C1 segment of cervical spinal cord (tissue), 14 donors: ENCODE data around the gene C5orf58.
"Not testable (repeated sequence)": the region's sequence is repeated elsewhere in the genome, so short reads cannot be mapped to it uniquely, and the experiment has no call there.

Source experiments
- DNase-seq, 14 donors: peaks; one replicate each; lab custom pipeline; 2025; lab: John Stamatoyannopoulos, UW

Gene C5orf58

DNA sequence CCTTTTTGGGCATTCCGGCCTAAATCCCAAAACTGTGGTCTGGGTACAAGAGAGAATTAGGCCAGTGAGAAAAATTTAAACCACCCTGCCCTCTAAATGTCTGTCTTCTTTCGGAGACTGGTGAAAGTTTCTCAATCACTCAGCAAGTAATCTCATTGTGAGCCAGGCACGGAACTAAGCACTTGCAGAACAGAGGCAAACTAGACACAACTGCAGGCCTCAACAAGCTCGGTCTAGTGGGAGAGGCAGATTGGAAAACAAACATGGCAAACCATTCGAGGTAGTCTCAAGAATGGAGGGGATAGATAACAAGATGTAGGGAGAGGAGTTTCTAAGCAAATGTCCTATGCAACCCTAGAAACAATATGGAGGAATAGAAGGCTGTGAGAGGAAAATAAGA lies 8.9 kb upstream of the C5orf58 start:
- no peak for DNase-seq

DNA sequence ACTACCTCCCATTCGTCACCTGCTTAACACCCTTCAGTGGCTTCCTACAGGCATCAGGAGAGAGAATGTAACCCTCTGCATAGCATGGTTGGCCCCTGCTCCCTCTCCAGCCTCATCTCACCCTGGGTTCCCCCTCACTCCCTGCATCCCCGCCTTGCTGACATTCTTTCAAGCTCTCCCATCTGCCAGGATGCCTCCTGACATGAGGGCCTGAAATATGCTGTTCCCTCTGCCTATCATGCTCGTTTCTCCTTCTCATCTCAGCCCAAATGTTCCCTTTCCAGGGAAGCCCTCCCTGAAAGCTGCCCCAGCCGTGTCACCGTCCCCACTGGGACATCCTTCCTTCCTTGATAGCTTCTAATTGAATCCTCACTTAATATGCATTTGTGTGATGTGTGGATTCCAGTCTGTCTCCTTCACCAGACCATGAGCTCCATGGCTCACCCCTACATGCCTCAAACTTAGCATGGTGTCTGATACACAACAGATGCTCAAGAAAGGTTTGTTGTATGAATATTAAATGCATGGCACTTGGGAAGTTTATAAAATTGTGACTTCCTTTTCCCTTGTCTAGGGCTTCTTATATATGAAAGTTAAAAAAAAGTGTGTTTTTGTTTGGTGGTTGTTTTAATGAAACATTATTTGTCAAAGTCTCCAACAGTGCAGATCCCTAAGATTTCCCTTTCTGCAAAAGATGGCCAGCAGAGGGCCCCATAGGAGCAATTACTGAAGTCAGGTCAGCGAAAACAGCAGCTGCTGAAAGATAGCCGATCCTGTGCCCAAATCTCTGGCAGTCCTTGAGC lies 7.3 kb upstream of the C5orf58 start:
- DNase-seq: peak in 10 of 14 donors; percentile 13 to 71 (median 50)

DNA sequence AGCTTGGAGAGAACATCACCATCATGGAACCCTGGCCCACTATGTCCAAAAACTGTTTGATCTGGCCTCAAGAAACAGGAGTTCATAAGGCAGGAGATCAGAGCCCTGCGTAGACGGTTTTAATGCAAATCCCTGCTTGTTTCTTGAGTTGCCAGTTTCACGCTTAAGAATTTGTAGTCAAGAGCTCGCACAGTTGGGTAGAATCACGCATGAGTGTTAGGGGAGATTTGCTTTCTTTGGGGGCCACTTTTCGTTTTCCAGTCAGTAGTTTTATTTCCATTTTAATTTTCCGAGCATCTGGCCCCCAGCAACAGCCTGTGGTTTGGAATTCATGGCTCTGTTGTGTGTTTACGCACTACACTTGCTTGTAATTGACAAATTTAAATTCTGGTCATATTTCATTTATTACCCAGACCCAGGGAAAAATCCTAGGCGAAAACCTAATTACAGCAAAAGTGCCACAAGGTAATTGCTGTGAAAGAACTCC lies 6.6 kb upstream of the C5orf58 start:
- peak in 2 of 14 donors; percentile 29 to 57 for DNase-seq

DNA sequence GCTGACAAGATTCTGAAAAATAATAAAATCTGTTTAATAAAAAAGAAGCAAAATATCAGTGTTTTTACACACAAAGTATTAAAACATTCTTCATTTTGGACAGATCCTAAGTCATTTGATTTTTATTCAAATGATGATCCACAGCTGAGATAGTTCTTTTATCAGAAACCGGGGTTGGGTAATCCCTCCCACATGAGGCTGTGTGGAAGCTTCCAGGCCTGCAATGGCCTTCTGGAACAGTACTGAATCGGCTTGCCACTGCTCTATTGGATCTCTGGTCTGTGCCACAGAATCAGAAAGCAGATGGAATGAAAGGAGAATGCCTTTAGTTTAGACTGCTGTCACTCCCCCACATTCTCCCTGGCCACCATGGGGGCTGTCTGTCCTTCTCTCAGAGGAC lies 6.1 kb upstream of the C5orf58 start:
- DNase-seq: no peak

DNA sequence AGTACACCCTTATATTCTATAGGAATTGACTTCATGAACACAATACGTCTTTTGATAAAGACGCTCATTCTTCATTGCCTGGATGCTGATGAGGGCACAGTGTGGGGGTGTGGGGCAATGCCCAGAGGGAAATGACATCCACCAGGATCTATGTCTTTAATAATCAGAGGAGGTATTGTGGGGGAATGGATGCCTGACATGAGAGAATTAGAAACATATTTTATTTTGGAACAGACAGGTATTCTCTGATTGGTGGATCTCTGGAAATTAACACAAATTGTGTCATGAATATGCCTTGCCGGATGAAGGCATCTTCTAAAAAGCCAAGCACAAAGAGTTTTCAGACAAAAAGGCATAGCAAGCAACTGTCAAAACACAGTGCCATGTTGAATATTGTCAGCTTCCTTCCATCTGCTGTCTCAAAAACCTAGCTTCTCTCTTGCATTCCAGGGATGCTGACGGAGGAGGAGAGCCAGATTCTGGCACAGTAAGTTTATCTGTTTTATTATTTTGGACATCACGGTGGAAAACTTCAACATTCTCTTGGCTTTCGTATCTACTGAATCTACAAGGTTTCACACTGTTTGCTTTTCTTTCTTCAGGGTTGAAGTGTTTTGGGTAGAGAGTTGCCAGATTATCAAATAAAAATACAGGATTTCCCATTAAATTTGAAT lies 3.9 kb upstream of the C5orf58 start:
- DNase-seq: no peak

DNA sequence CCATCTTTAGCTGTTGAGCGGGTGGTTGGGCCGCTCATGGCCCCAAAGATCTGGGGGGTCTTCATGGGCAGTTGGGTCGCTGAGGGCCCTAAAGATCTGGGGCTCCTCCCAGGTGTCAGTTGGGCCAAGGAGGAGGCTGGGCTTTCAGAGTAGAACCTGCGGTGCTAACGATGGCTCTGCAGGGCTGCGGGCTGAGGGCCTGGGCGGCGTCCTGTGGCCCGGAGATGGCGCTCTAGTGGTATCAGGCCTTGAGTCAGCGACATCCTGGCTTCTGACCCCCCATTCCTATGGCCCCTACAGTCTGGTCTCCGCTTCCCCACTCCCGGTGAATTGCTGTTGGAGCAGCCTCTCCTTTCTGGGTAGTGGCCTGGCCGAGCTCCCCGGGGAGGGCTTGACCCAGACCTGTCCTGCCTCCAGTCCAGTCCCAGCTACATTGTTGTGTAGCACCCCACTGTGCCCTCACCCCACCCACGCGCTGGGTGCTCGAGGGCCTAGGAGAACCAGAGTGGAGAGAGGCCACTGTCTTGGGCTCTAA lies 640 bp downstream of the C5orf58 start:
- no peak for DNase-seq

DNA sequence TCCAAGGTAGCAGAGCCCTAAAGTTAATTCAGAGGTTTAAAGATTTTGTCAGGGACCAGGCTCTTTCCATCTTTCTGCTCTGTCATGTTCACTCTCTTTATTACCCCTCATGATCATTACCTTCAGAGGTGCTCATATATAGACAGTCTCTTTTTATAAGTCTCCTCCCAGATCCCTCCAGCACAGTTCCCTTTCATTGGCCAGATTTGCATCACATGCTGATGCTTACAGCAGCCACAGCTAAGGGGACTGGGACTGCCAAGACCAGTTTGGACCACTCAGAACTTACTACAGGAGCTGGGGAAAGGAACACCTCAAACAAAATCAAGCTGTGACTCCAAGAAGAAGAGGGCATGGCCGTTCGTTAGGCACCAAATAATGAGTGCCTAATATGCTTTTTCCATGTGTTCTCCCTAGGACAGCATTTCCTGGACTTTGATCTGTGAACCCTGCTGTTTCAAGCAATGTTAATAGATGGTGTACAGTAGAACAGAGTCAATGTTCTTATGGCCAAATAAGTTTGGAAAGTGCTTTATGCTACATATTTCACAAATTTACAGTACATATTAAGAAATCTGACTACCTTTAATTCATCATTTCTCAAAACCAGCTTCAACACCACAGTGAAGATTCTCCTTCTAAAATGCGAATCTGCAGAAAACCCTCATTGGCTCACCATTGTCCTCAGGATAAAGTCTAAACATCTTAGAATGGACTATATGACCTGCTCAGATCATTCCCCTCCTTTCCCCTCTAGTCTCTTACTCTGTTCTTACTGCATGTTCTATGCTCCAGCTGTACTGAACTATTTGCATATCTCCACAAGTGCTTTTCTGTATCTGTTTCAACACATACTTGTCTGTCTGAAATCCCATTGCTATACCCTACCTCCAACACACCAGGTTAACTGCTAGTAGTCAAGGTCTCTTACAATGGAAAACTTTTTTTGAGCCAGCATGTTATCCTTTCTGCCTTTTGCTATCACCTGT lies 3.4 kb downstream of the C5orf58 start:
- DNase-seq: no peak

DNA sequence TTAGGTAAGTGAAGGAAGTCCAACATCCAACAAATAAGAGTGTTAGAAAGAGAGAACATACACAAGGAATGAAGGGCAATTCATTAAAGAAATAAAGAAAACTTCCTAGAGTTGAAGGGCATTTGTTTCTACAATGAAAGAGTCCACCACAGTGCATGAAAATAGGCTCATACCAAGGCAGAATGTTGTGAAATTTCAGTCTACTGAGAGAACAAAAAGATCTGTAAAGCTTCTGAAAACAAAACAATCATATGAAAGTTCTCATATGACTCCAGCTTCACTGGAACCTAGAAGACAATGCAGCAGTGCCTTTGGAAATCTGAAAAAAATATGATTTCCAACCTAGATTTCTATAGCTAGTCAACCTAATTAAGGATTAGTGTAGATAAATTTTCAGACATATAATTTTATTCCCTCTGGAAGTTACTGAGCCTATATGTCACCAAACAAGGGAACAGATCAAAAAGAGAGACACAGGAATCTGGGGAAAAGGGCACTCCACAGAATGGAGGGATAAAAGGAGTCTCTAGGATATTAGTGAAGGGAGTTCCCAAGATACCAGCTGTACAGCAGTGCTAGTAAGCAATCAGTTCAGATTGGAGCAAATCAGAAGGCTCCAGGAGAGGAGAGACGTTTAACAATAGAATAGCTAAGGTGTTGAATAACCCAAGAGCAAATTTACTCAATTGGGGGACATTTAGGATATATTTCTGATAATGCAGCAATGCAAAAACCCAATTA lies 5.8 kb downstream of the C5orf58 start:
- DNase-seq: no peak

DNA sequence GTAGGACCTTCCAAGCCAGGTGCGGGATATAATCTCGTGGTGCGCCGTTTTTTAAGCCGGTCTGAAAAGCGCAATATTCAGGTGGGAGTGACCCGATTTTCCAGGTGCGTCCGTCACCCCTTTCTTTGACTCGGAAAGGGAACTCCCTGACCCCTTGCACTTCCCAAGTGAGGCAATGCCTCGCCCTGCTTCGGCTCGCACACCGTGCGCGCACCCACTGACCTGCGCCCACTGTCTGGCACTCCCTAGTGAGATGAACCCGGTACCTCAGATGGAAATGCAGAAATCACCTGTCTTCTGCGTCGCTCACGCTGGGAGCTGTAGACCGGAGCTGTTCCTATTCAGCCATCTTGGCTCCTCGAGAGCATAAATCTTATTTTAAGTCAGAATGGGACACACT lies 12.7 kb downstream of the C5orf58 start:
- not testable (repeated sequence) for DNase-seq

DNA sequence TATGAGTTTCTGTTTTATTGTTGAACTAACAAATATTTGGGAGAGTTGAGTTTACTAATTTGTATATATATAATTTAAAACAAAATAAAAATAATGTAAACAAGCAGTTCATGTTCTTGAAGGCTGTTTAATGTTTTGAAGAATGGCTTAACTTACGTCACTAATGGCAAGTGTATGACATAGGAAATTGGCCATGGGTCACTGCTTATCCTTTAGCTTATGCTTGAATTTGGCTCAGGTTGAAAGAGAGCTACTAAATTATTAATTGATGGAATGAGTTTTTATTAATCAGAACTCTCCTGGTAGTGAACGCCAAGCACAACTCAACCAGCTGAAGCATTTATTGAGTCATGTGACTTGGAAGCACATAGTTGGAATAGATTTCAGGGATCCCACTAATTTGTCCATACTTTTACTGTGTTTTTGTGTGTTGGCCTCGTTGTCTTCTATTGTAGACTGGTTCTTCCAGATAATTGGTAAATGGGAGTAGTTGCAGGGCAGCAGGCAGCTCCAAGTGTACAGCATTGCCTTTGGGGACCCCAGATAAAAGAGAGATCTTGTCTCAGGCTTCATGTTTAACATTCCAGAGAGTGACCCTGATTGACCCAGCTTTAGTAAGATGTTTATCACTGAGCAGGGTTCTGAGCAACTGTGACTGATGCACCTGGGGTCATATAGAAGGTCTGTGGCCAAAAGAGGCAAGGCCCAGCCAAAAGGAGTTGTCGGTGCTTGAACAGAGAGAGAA lies 13.5 kb downstream of the C5orf58 start:
- DNase-seq: no peak

DNA sequence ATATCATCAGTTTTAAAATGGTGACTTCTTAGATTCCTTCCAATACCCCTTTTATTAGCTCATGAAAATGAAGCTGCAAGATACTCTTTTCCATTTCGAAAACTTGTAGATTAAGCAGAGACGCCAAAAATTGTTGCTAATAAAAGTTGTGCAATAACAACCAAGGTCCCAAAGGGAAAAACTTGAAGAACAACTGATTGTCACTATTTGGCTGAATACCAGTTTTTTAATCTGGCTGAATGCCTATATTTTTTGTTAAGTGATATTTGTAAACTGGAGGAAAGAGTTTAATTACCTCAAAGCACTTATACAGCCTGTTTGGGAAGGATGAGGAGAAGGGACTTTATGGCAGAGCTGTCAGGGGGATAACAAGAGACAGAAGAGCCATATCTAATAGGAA lies 14.6 kb downstream of the C5orf58 start:
- DNase-seq: no peak

DNA sequence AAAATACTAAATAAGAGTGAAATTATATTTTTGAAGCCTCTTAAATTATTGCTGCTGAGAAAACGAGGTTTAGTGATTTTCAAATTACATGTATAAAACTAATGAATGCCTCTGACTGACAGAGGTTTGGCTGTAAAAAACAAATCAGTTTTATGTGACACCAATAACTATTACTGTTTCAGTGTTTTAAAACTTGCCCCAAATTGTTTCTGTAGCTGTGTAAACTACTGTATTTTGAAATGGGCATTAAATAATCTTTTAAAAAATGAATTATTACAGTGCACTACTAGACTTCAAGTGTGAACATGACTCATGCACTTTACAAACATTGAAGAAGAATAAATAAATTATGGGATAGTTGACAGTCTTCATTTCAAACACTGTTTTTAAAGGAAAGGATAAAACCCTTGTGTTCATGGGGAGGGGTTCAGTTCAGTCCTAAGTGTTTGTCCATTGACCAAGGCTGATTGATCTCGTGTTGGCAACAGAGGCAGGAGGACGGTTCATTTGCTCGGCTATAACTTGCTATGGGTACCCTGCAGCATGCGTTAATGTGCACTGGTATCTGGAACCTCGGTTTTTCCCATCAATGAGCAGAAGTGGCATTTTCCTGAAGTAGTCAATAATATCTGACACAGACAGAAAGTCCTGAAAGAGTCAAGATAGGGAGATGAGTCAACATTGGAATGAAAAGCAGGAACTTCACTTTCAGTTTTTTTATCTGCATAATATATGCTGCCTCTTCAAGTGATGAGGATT lies 15.6 kb downstream of the C5orf58 start:
- DNase-seq: no peak

DNA sequence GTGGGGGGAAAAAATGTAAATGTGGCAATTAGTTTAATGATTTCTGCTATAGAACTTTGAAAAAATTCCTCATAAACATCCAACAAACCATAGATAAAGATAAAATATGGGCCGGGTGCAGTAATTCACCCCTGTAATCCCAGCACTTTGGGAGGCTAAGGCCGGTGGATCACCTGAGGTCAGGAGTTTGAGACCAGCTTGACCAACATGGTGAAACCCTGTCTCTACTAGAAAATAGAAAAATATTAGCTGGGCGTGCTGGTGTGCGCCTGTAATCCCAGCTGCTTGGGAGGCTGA lies 16.1 kb downstream of the C5orf58 start:
- DNase-seq: not testable (repeated sequence)

DNA sequence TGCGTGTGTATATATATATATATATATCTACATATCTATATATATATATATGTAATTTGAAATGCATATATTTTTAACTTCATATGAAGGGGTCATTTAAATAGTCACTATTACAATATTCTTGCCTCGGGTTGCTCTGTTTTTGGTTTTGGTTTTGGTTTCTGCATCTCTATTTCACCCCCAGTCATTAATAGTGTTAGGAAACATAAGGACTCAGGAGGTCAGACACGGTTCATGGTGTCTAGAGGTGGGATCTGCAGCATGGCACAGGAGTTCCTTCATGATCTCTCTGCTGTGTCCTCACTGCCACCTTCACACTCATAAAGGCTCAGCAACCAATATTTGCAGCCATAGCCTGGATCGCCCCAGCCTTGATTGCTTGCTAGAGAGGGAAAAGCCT lies 16.6 kb downstream of the C5orf58 start:
- DNase-seq: no peak

DNA sequence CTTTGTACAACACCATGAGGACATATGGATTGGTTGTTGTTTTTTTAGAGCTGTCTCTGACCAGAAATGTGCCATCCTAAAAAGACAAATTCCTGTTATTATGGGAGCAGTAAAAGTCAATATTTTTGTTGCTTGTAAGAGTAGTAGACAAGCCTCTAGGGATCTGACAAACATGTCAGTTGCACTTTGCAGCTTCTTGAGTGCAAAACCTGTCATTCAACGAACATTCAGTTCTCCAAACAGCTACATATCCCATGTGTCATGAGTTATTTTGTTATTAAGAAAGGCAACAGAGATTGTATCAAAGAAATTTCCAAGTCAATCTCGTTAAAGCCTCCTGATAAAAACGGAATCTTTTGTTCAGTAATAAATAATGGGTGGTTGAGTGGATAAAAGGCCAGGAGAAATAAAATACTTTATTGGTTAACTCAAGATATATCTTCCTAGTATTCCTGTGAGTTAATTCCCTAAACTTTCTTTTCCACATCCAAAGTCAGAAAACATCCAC lies 18.1 kb downstream of the C5orf58 start:
- no peak for DNase-seq

DNA sequence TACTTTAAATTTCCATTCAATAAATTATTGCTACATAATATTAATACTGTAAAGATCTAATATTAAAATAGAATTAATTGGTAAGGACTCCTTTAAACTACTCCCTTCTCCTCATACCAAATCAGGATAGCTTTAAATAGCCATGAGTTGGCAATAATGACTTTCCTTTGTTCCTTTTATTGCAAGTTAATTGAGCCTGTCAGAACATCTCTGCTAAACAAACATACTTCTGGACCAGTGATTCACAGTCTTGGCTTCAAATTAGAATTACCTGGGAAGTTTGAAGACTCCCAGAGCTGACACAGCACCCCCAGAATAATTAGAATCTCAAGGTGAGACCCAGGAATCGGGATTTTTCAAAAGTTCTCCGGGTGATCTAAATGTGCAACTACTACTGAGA lies 18.7 kb downstream of the C5orf58 start:
- DNase-seq: no peak

DNA sequence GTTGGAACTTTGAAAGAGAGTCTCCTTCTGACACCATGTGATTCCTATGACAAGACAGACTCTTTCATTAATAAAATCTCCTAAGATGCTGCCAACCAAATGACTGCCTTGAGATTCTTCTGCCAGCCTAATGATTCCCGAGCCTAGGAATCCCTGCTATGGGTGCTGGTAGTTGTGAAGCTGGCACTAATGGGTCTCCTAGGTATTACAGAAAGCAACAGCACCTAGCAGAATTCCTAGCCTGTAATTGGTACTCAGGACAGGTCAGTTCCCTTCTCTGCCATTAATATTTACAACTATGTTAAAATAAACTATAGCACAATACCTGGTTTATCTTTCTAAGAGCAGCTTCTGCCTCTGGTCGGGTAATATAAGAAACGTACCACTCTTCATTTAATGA lies 19.3 kb downstream of the C5orf58 start:
- DNase-seq: no peak

DNA sequence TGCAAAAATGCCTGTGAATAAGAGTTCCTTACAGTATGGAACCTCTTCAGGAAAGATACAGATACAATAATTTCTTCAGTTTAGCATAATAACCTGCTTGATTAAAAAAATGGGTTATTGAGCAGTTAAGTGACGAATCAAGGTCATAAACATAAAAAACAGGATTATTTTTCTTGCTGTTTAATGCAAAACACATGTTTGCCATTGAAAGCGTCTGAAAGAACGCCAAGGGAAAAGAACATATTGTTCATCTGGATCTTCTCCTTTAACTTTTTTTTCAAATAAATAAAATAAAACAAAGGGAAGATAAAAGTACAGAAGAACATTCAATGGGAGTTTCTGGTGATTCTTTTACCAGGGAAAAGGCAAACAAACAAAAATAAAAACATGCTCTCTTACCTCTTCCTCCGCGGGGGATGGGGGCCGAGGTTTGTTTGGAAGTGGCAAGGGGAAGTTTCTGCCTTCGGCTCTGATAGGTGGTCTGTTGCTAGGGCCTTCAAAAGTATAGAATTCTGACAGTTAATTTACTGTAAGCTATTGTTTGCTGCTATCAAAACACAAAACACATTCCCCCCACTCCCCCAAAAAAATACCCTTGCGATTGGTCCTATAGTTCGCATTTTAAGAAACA lies 20.1 kb downstream of the C5orf58 start:
- DNase-seq: no peak

DNA sequence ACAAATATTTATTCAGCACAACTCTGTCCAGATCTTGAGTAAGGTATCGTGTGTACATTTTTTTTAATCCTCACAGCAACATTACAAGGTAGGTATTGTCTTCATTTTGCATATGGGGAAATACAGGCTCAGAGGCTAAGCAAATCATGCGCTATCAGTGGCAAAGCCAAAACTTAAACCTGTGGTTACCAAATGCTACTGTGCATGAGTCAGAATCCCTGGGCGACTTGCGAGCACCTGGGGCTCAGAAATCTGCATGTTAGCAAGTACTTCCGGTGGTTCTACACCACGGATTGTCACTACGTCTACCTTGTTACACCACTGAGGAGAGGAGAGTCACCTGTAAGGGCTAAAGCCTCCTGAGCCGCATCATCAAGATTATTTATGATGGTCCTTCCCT lies 21.3 kb downstream of the C5orf58 start:
- no peak for DNase-seq
